Measurements from ENCODE around the gene SEL1L. TPM values are rescaled to one million over a fixed set of nuclear protein-coding genes. Genes with fewer than 3 reads are reported as not detected.
A peak's percentile ranks its signal among the peaks of the same experiment; 100 is the strongest.
"Not testable (repeated sequence)": the region's sequence is repeated elsewhere in the genome, so short reads cannot be mapped to it uniquely, and the experiment has no call there.

The SEL1L gene
- total and polyA plus RNA-seq, 3 donors from 2014 or later, result 30.2 to 40.7 (median 40.0) TPM

- peak overlapping the region; percentile 17 to 19 for H3K4me3 ChIP-seq
- H3K4me1 ChIP-seq, result no peaks in the 10 kb centered on the region
- no peaks in the 10 kb centered on the region for H3K9me3 ChIP-seq
- H3K36me3 ChIP-seq (ENCODE audit: low read depth, missing control alignments), result no peaks in the 10 kb centered on the region
- H3K27me3 ChIP-seq, result no peaks in the 10 kb centered on the region
- peak; percentile 72 for DNase-seq
- H3K27ac ChIP-seq, result no peak overlapping the region
- WGBS, 2 donors, result 10 to 13% methylated on average over 15 of the region's 15 CpGs
- TF ChIP-seq POLR2A (IDR thresholded peaks at IDR 0.05) (no peak), CTCF (IDR thresholded peaks at IDR 0.05) (peak; percentile 87 to 95 (median 93))
- intact Hi-C loops (cut with DNase I; ENCODE audit: low total_unique reads), result no loop called here
Measured at GRCh38 chr14:81464253-81465002, 69.2 kb downstream of the SEL1L start.

- H3K4me1 ChIP-seq; H3K27me3 ChIP-seq; H3K9me3 ChIP-seq; H3K36me3 ChIP-seq (ENCODE audit: low read depth, missing control alignments); H3K27ac ChIP-seq; DNase-seq; intact Hi-C loops (cut with DNase I; ENCODE audit: low total_unique reads): not testable (repeated sequence)
- peak overlapping the region in 1 of 2 donors; percentile 20 for H3K4me3 ChIP-seq
- WGBS, 2 donors, result 70 to 71% methylated on average over 10 to 30 of the region's 30 CpGs
Measured at GRCh38 chr14:81462356-81462755, 71.3 kb downstream of the SEL1L start.

GRCh38 chr14:81459912-81460311, 73.7 kb downstream of the SEL1L start:
- intact Hi-C loops (cut with DNase I; ENCODE audit: low total_unique reads), result no loop called here

GRCh38 chr14:81458352-81458751, 75.3 kb downstream of the SEL1L start:
- Histone ChIP-seq H3K4me1 (no peaks in the 10 kb centered on the region), H3K27ac (no peak overlapping the region), H3K36me3 (ENCODE audit: low read depth, missing control alignments) (no peaks in the 10 kb centered on the region), H3K4me3 (no peak overlapping the region), H3K9me3 (no peaks in the 10 kb centered on the region), H3K27me3 (no peaks in the 10 kb centered on the region)
- no peak for DNase-seq
- TF ChIP-seq POLR2A (IDR thresholded peaks at IDR 0.05) (no peak), CTCF (IDR thresholded peaks at IDR 0.05) (no peak)
- intact Hi-C loops (cut with DNase I; ENCODE audit: low total_unique reads), result no loop called here
- WGBS, 2 donors, result 94% methylated on average over 8 of the region's 8 CpGs

More at GRCh38 chr14:81459912-81460311, 73.7 kb downstream of the SEL1L start:
- 88 to 94% methylated on average over 4 of the region's 4 CpGs for WGBS, 2 donors
- H3K27ac ChIP-seq, result no peak overlapping the region
- TF ChIP-seq POLR2A (IDR thresholded peaks at IDR 0.05) (no peak), CTCF (IDR thresholded peaks at IDR 0.05) (no peak)
- H3K27me3 ChIP-seq, result no peaks in the 10 kb centered on the region
- no peak for DNase-seq
- no peak overlapping the region for H3K4me3 ChIP-seq
- no peaks in the 10 kb centered on the region for H3K9me3 ChIP-seq
- no peaks in the 10 kb centered on the region for H3K36me3 ChIP-seq (ENCODE audit: low read depth, missing control alignments)
- H3K4me1 ChIP-seq, result no peaks in the 10 kb centered on the region

- H3K4me1 ChIP-seq, result peaks cover 4% of the 10 kb centered on the region
- intact Hi-C loops (cut with DNase I; ENCODE audit: low total_unique reads), result no loop called here
- no peaks in the 10 kb centered on the region for H3K9me3 ChIP-seq
- no peaks in the 10 kb centered on the region for H3K36me3 ChIP-seq (ENCODE audit: low read depth, missing control alignments)
- WGBS, 2 donors, result 88 to 91% methylated on average over 5 of the region's 5 CpGs
- TF ChIP-seq CTCF (IDR thresholded peaks at IDR 0.05), result no peak
- TF ChIP-seq POLR2A (IDR thresholded peaks at IDR 0.05), result no peak
- no peak overlapping the region for H3K4me3 ChIP-seq
- no peak overlapping the region for H3K27ac ChIP-seq
- no peak for DNase-seq
- no peaks in the 10 kb centered on the region for H3K27me3 ChIP-seq
Measured at GRCh38 chr14:81455390-81455789, 78.3 kb downstream of the SEL1L start.
